AG04449 (cell line): Measurements from ENCODE around the gene CAMK4.

Source experiments
- CTCF ChIA-PET: fragments of 350-600 bp; formaldehyde crosslinking; extraction: SDS; loops from one replicate; lab custom pipeline; 2021; ENCODE audit warnings: antibody characterized with exemption; lab: Yijun Ruan, JAX
- POLR2A ChIA-PET: fragments of 400-600, 350-600 bp; formaldehyde crosslinking; extraction: SDS; loops from one replicate; lab custom pipeline; 2020; ENCODE audit warnings: antibody characterized with exemption, inconsistent platforms; lab: Yijun Ruan, JAX
- DNase-seq: peaks from one replicate; pipeline ENCODE4 v3.0.0-alpha.2; 2010; ENCODE audit warnings: low read depth, low spot score
- H3K4me3 ChIP-seq: 2 replicates; pipeline ENCODE4 v1.5.1; 2011; ENCODE audit warnings: low read depth, mild to moderate bottlenecking, control low read depth, low read length
- CTCF ChIP-seq: IDR thresholded peaks from one replicate; pipeline ENCODE4 v1.5.1; 2011; ENCODE audit warnings: mild to moderate bottlenecking, moderate library complexity, low read length, control low read depth, inconsistent platforms; ENCODE audit not compliant: insufficient read depth; ENCODE audit errors: missing control alignments

Gene CAMK4

DNA sequence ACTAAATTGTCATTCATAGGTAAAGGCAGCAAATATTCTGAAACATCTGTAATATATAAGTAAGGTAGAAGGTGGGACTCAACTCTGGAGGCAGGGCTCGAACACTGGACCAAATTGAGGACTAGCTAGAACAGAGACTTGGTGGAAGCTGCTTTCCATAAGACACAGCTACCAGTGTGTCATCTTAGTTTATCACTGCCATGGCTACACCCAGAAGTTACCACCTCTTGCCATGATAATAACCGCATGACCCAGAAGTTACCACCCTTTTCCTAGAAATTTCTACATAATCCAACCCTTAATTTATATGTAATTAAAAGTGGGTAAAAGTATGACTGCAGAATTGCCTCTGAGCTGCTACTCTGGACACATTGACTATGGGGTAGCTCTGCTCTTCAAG, 188.4 kb downstream of the CAMK4 start:
- POLR2A ChIA-PET = no interaction called here
- CTCF ChIA-PET = no interaction called here
- DNase-seq = no peak
- TF ChIP-seq CTCF = no peak
- H3K4me3 ChIP-seq = no peak overlapping the region

- no peak for TF ChIP-seq CTCF
- ChIA-PET POLR2A (no interaction called here), CTCF (no interaction called here)
Observed at GRCh38 chr5:111415053-111415452, 190.9 kb downstream of the CAMK4 start.

GRCh38 chr5:111422245-111422644, 198.1 kb downstream of the CAMK4 start:
- CTCF ChIA-PET = no interaction called here
- POLR2A ChIA-PET = no interaction called here
- TF ChIP-seq CTCF = no peak
- DNase-seq = no peak
- H3K4me3 ChIP-seq = no peak overlapping the region

More at GRCh38 chr5:111415053-111415452, 190.9 kb downstream of the CAMK4 start:
- no peak for DNase-seq
- H3K4me3 ChIP-seq = no peak overlapping the region

GRCh38 chr5:111422747-111423720, 198.8 kb downstream of the CAMK4 start:
- CTCF ChIA-PET = no interaction called here
- no peak for TF ChIP-seq CTCF
- DNase-seq = no peak
- POLR2A ChIA-PET = no interaction called here
- no peak overlapping the region for H3K4me3 ChIP-seq

- CTCF ChIA-PET = no interaction called here
- H3K4me3 ChIP-seq = no peak overlapping the region
- no peak for TF ChIP-seq CTCF
- POLR2A ChIA-PET = no interaction called here
- DNase-seq = no peak
Observed at GRCh38 chr5:111425205-111425604, 201.0 kb downstream of the CAMK4 start.

DNA sequence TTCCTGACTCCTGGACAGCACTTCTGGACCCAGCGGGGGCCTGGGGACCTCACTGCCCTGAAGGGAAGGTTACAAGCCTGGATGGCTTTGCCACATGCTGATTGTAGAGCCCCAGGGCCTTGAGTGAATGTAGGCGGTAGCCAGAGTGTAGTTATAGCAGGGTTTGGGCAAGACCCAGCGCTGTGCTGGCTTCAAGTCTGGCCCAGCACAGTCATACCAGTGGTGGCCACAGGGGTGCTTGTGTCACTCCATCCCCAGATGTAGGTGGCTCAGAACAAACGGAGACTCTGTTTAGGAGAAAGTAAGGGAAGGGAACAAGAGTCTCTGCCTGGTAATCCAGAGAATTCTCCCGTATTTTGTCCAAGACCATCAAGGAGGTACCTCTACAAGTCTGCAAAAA, 203.6 kb downstream of the CAMK4 start:
- ChIA-PET CTCF (no interaction called here), POLR2A (no interaction called here)
- TF ChIP-seq CTCF = no peak
- DNase-seq = no peak
- H3K4me3 ChIP-seq = no peak overlapping the region
